HCT116 (cell line): ENCODE results near the gene KIAA0319L.
"Not testable (repeated sequence)": the region's sequence is repeated elsewhere in the genome, so short reads cannot be mapped to it uniquely, and the experiment has no call there.

Experiments
- CTCF ChIP-seq, 3 experiments: fragments of 200-600 bp in 1 of 3; sonication (generic) in 1 of 3; IDR thresholded peaks in 2 of 3; conservative IDR thresholded peaks in 1 of 3; 2 replicates each; pipeline ENCODE4 v1.5.1; 2012 to 2017; ENCODE audit warnings: low read depth in 2 of 3, low read length in 2 of 3, antibody characterized with exemption in 1 of 3, borderline replicate concordance in 1 of 3, control low read depth in 1 of 3, mild to moderate bottlenecking in 1 of 3, mixed read lengths in 1 of 3, mixed run types in 1 of 3, moderate library complexity in 1 of 3; ENCODE audit not compliant: insufficient read depth in 1 of 3
- EZH2 ChIP-seq: fragments of 200-600 bp; sonication (generic); IDR thresholded peaks from 2 replicates; pipeline ENCODE4 v1.6.1; 2017; ENCODE audit warnings: antibody characterized with exemption, mixed run types
- POLR2A ChIP-seq: IDR thresholded peaks from 2 replicates; pipeline ENCODE4 v1.7.0; 2011; ENCODE audit warnings: borderline replicate concordance; ENCODE audit not compliant: insufficient read depth, insufficient read length; ENCODE audit errors: extremely low read depth
- POLR2AphosphoS5 ChIP-seq: IDR thresholded peaks from 2 replicates; pipeline ENCODE4 v1.6.1; 2011; ENCODE audit warnings: mild to moderate bottlenecking, low read depth, low read length, moderate library complexity
- SRF ChIP-seq: IDR thresholded peaks from 2 replicates; pipeline ENCODE4 v1.6.1; 2012; ENCODE audit warnings: low read depth
- TCF7L2 ChIP-seq: IDR thresholded peaks from 2 replicates; pipeline ENCODE4 v1.7.0; 2011; ENCODE audit warnings: borderline replicate concordance, inconsistent platforms; ENCODE audit not compliant: insufficient read depth, insufficient read length; ENCODE audit errors: extremely low read depth
- YY1 ChIP-seq: IDR thresholded peaks from 2 replicates; pipeline ENCODE4 v1.6.1; 2011; ENCODE audit warnings: low read length, low read depth, moderate library complexity, mild to moderate bottlenecking; ENCODE audit not compliant: insufficient replicate concordance; ENCODE audit errors: extremely low read depth
- ZFX ChIP-seq: fragments of 450-650 bp; IDR thresholded peaks from 2 replicates; pipeline ENCODE4 v1.6.1; 2017
- ZNF274 ChIP-seq: fragments of 200-500 bp; sonication (Bioruptor generic); IDR thresholded peaks from 2 replicates; pipeline ENCODE4 v1.6.1; 2014; ENCODE audit warnings: mild to moderate bottlenecking, low read depth, low read length, inconsistent platforms

- not testable (repeated sequence) for TF ChIP-seq TCF7L2; SRF; EZH2; POLR2AphosphoS5; CTCF (IDR thresholded peaks at IDR 0.05 in 2 of 3, conservative IDR thresholded peaks at IDR 0.05 in 1 of 3; ENCODE audit: borderline replicate concordance in 1 of 3, insufficient read depth in 1 of 3, low read depth in 2 of 3, low read length in 2 of 3); ZNF274; POLR2A; ZFX; YY1
Measured at GRCh38 chr1:35576766-35577070, 19.5 kb upstream of the KIAA0319L start.
